Keratinocyte (primary cell): ENCODE data around the gene AKIP1. TPM values are rescaled to one million over a fixed set of nuclear protein-coding genes. Genes with fewer than 3 reads are reported as not detected.

ENCODE experiments used
- DNase-seq: peaks from one replicate; pipeline ENCODE4 v3.0.0-alpha.2; 2011; ENCODE audit warnings: low read depth, missing footprints, low spot score
- FAIRE-seq: peaks from 2 replicates; lab custom pipeline; 2011; peaks lifted over from hg19 to GRCh38; lab: Jason Lieb, UNC
- H2AFZ ChIP-seq: 2 replicates; pipeline ENCODE4 v1.6.0; 2012; ENCODE audit warnings: low read length, control low read depth, inconsistent platforms; ENCODE audit not compliant: control insufficient read depth
- H3K27ac ChIP-seq: 2 replicates; pipeline ENCODE4 v1.5.1; 2011; ENCODE audit warnings: low read length; ENCODE audit not compliant: control insufficient read depth, insufficient read depth
- H3K27me3 ChIP-seq: 3 replicates; pipeline ENCODE4 v1.6.0; 2011; ENCODE audit warnings: low read length; ENCODE audit not compliant: control insufficient read depth, insufficient read depth; ENCODE audit errors: extremely low read depth
- H3K36me3 ChIP-seq, 2 experiments: 2 replicates in 1 of 2; 3 replicates in 1 of 2; pipeline ENCODE4 v1.5.1; 2011; ENCODE audit warnings: low read length in 2 of 2, mild to moderate bottlenecking in 1 of 2; ENCODE audit not compliant: control insufficient read depth in 2 of 2, insufficient read depth in 2 of 2; ENCODE audit errors: extremely low read depth in 1 of 2
- H3K4me1 ChIP-seq: 3 replicates; pipeline ENCODE4 v1.5.1; 2011; ENCODE audit warnings: low read length; ENCODE audit not compliant: control insufficient read depth, insufficient read depth; ENCODE audit errors: extremely low read depth
- H3K4me2 ChIP-seq: 3 replicates; pipeline ENCODE4 v1.6.0; 2011; ENCODE audit warnings: low read depth, low read length; ENCODE audit not compliant: control insufficient read depth, insufficient read depth; ENCODE audit errors: extremely low read depth
- H3K4me3 ChIP-seq, 3 experiments: fragments of 200-600 bp in 1 of 3; sonication (generic) in 1 of 3; 2 replicates in 2 of 3; 3 replicates in 1 of 3; pipeline ENCODE4 v1.5.1; 2011 to 2016; ENCODE audit warnings: low read length in 3 of 3, mild to moderate bottlenecking in 3 of 3, control low read depth in 2 of 3, inconsistent platforms in 1 of 3, low read depth in 1 of 3, mixed read lengths in 1 of 3, mixed run types in 1 of 3, moderate library complexity in 1 of 3; ENCODE audit not compliant: control insufficient read depth in 2 of 3, insufficient read depth in 2 of 3; ENCODE audit errors: extremely low read depth in 1 of 3
- H3K79me2 ChIP-seq: 2 replicates; pipeline ENCODE4 v1.6.0; 2012; ENCODE audit warnings: low read length; ENCODE audit not compliant: control insufficient read depth, insufficient read depth
- H3K9ac ChIP-seq: 3 replicates; pipeline ENCODE4 v1.6.0; 2011; ENCODE audit warnings: low read length; ENCODE audit not compliant: control insufficient read depth, insufficient read depth; ENCODE audit errors: extremely low read depth
- H3K9me1 ChIP-seq: 3 replicates; pipeline ENCODE4 v1.6.0; 2011; ENCODE audit warnings: low read length; ENCODE audit not compliant: control insufficient read depth, insufficient read depth; ENCODE audit errors: extremely low read depth
- H3K9me3 ChIP-seq: 2 replicates; pipeline ENCODE4 v1.5.1; 2012; ENCODE audit warnings: low read depth, low read length; ENCODE audit not compliant: control insufficient read depth
- H4K20me1 ChIP-seq: 3 replicates; pipeline ENCODE4 v1.6.0; 2011; ENCODE audit warnings: low read length; ENCODE audit not compliant: control insufficient read depth, insufficient read depth; ENCODE audit errors: extremely low read depth
- EZH2 ChIP-seq: IDR thresholded peaks from one replicate; pipeline ENCODE4 v1.6.1; 2012; ENCODE audit warnings: inconsistent platforms, mild to moderate bottlenecking, low read length, moderate library complexity
- dilution Hi-C: fragments of 300-500 bp; cut with MboI; formaldehyde crosslinking; loops from one replicate; pipeline ENCODE4 v1.7.0; 2020; ENCODE audit warnings: low sequenced_read_pairs; ENCODE audit not compliant: extremely low pct_ligation_motif_present
- polyA plus RNA-seq, 5 experiments: library from polyadenylated mRNA; depleted of rRNA in 3 of 5; stranded (reverse) in 3 of 5; stranded (forward) in 1 of 5; unstranded in 1 of 5; fragments of >200 nt; gene quantifications; 1 replicate in 1 of 5; 2 replicates in 3 of 5; 3 replicates in 1 of 5; pipeline versions ENCODE4 v1.2.1 to v1.2.3, GENCODE V29; 2011 to 2012; ENCODE audit warnings: missing spikeins in 2 of 5, low read depth in 1 of 5, low replicate concordance in 1 of 5
- TF ChIP-seq, protein P1 (sequence below), 3 experiments: IDR thresholded peaks in 1 of 3; conservative IDR thresholded peaks in 1 of 3; optimal IDR thresholded peaks in 1 of 3; 2 replicates in 2 of 3; 3 replicates in 1 of 3; pipeline versions ENCODE3 to v1.5.1; 2011; ENCODE audit warnings: low read length in 3 of 3, mild to moderate bottlenecking in 3 of 3, moderate library complexity in 2 of 3, control low read depth in 1 of 3, inconsistent platforms in 1 of 3; ENCODE audit not compliant: insufficient read depth in 2 of 3; ENCODE audit errors: extremely low read depth in 1 of 3

AKIP1 gene
- polyA plus RNA-seq, 1 donor (not counting 4 experiments of a cell fraction or from before 2014, with no cell fraction given) = 46.4 TPM

DNA sequence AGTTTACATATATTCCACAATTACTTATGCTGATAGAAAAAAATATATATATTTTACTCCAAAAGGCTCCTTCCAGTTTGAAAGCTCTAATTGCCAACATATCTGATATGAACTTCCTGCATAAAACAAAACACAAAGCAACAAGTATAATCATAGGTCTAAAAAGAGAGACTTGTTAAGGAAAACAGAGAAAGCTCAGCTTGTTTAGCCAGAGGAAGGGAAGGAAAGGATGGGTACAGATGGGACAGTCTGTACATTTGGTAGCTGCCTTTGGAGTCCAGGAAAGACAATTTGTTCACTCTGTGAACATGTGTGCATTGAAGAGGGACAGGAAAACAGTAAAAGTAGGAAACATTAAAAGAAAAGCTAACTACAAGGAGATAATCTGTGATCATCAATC, 45.7 kb upstream of the AKIP1 start:
- H3K9me1 ChIP-seq = no peaks in the 10 kb centered on the region
- TF ChIP-seq, protein P1, sequence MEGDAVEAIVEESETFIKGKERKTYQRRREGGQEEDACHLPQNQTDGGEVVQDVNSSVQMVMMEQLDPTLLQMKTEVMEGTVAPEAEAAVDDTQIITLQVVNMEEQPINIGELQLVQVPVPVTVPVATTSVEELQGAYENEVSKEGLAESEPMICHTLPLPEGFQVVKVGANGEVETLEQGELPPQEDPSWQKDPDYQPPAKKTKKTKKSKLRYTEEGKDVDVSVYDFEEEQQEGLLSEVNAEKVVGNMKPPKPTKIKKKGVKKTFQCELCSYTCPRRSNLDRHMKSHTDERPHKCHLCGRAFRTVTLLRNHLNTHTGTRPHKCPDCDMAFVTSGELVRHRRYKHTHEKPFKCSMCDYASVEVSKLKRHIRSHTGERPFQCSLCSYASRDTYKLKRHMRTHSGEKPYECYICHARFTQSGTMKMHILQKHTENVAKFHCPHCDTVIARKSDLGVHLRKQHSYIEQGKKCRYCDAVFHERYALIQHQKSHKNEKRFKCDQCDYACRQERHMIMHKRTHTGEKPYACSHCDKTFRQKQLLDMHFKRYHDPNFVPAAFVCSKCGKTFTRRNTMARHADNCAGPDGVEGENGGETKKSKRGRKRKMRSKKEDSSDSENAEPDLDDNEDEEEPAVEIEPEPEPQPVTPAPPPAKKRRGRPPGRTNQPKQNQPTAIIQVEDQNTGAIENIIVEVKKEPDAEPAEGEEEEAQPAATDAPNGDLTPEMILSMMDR (optimal IDR thresholded peaks at IDR 0.05 in 1 of 3, IDR thresholded peaks at IDR 0.05 in 1 of 3, conservative IDR thresholded peaks at IDR 0.05 in 1 of 3; ENCODE audit: extremely low read depth in 1 of 3, insufficient read depth in 2 of 3, low read length in 3 of 3) = no peak
- TF ChIP-seq EZH2 = no peak

DNA sequence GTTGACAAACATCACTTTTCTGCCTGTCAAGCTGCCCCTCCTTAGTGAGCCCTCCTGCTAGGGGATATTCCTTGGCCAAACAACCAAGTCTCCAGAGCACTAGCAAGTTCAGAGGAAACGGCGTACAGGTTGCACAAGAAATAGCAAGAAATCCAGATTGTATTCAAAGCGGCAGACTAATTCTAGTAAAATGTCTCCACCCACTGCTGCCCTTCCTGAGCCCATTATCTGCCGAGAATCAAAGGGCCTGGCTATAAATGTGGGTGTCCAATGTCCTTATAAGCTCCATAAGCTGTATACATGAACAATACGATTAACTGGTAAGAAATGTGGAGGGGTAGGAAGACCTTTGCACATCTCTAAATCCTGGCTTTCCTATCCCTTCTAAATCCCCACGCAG, 44.0 kb upstream of the AKIP1 start:
- H3K9ac ChIP-seq = no peak overlapping the region
- no peak overlapping the region for H3K4me3 ChIP-seq
- no peaks in the 10 kb centered on the region for H3K36me3 ChIP-seq
- H3K9me1 ChIP-seq = no peaks in the 10 kb centered on the region
- no peak overlapping the region for H3K27ac ChIP-seq
- no peak overlapping the region for H2AFZ ChIP-seq
- no peak for TF ChIP-seq EZH2
- TF ChIP-seq, protein P1 (optimal IDR thresholded peaks at IDR 0.05 in 1 of 3, IDR thresholded peaks at IDR 0.05 in 1 of 3, conservative IDR thresholded peaks at IDR 0.05 in 1 of 3; ENCODE audit: extremely low read depth in 1 of 3, insufficient read depth in 2 of 3, low read length in 3 of 3) = no peak
- H3K4me2 ChIP-seq = no peak overlapping the region
- H3K79me2 ChIP-seq = no peaks in the 10 kb centered on the region
- no peak for DNase-seq
- dilution Hi-C loops = no loop called here
- H3K4me1 ChIP-seq = peaks cover 19% of the 10 kb centered on the region
- H3K27me3 ChIP-seq = no peaks in the 10 kb centered on the region
- no peaks in the 10 kb centered on the region for H4K20me1 ChIP-seq
- no peaks in the 10 kb centered on the region for H3K9me3 ChIP-seq
- peak; percentile 20 for FAIRE-seq

More for the DNA sequence above, 45.7 kb upstream of the AKIP1 start:
- dilution Hi-C loops = no loop called here
- DNase-seq (no peak), FAIRE-seq (no peak)
- Histone ChIP-seq H3K27me3 (no peaks in the 10 kb centered on the region), H3K79me2 (no peaks in the 10 kb centered on the region), H3K9me3 (no peaks in the 10 kb centered on the region), H3K4me2 (no peak overlapping the region), H3K27ac (no peak overlapping the region), H4K20me1 (no peaks in the 10 kb centered on the region), H3K9ac (no peak overlapping the region), H3K4me1 (peaks cover 16% of the 10 kb centered on the region), H3K36me3 (no peaks in the 10 kb centered on the region), H2AFZ (no peak overlapping the region), H3K4me3 (no peak overlapping the region)
